HepG2 (cell line): ENCODE measurements around the gene PSMG3. TPM values are rescaled to one million over a fixed set of nuclear protein-coding genes. Genes with fewer than 3 reads are reported as not detected.

Experiments
- ATF1 ChIP-seq: IDR thresholded peaks from 2 replicates; pipeline ENCODE4 v1.6.1; 2016; ENCODE audit warnings: mild to moderate bottlenecking, control low read depth
- FOXJ3 ChIP-seq: sonication (generic); formaldehyde crosslinking; IDR thresholded peaks from 2 replicates; pipeline ENCODE4 v1.4.0; 2020; ENCODE audit warnings: missing genetic modification reagents, mild to moderate bottlenecking, borderline replicate concordance
- GTF2F1 ChIP-seq: fragments of 150-350 bp; IDR thresholded peaks from 2 replicates; pipeline ENCODE4 v1.6.1; 2014; ENCODE audit warnings: low read length
- HOMEZ ChIP-seq: IDR thresholded peaks from 2 replicates; pipeline ENCODE4 v1.6.1; 2016; ENCODE audit warnings: low read depth
- IRF1 ChIP-seq: sonication (generic); formaldehyde crosslinking; IDR thresholded peaks from 2 replicates; pipeline ENCODE4 v1.4.0; 2020; ENCODE audit warnings: low read depth, mild to moderate bottlenecking, missing genetic modification reagents
- MED8 ChIP-seq: sonication (generic); formaldehyde crosslinking; IDR thresholded peaks from 2 replicates; pipeline ENCODE4 v1.8.1; 2023; ENCODE audit warnings: mild to moderate bottlenecking, missing genetic modification reagents; ENCODE audit not compliant: insufficient replicate concordance
- THYN1 ChIP-seq: sonication (generic); formaldehyde crosslinking; IDR thresholded peaks from 2 replicates; pipeline ENCODE4 v1.8.1; 2023; ENCODE audit warnings: low read depth, mild to moderate bottlenecking, moderate library complexity, missing genetic modification reagents, borderline replicate concordance
- ZBTB34 ChIP-seq: sonication (generic); formaldehyde crosslinking; IDR thresholded peaks from 2 replicates; pipeline ENCODE4 v1.8.0; 2022; ENCODE audit warnings: mild to moderate bottlenecking, missing genetic modification reagents
- ZGPAT ChIP-seq: IDR thresholded peaks from 2 replicates; pipeline ENCODE4 v1.6.1; 2016; ENCODE audit warnings: mild to moderate bottlenecking
- ZNF142 ChIP-seq: sonication (generic); formaldehyde crosslinking; IDR thresholded peaks from 2 replicates; pipeline ENCODE4 v1.4.0; 2020; ENCODE audit warnings: missing genetic modification reagents
- ZNF496 ChIP-seq: sonication (generic); formaldehyde crosslinking; IDR thresholded peaks from 2 replicates; pipeline ENCODE4 v1.8.1; 2023; ENCODE audit warnings: mild to moderate bottlenecking, moderate library complexity, missing genetic modification reagents; ENCODE audit not compliant: insufficient replicate concordance
- ZNF605 ChIP-seq: sonication (generic); formaldehyde crosslinking; IDR thresholded peaks from 2 replicates; pipeline ENCODE4 v1.8.0; 2022; ENCODE audit warnings: mild to moderate bottlenecking, missing genetic modification reagents
- ZNF691 ChIP-seq: sonication (generic); formaldehyde crosslinking; IDR thresholded peaks from 2 replicates; pipeline ENCODE4 v1.4.0; 2020; ENCODE audit warnings: missing genetic modification reagents, low read depth, mild to moderate bottlenecking, borderline replicate concordance
- ZNF7 ChIP-seq: IDR thresholded peaks from 2 replicates; pipeline ENCODE4 v1.6.1; 2016; ENCODE audit warnings: missing biosample characterization, missing genetic modification reagents
- ZNF841 ChIP-seq: sonication (generic); formaldehyde crosslinking; IDR thresholded peaks from 2 replicates; pipeline ENCODE4 v1.8.1; 2023; ENCODE audit warnings: missing genetic modification reagents, borderline replicate concordance
- polyA plus RNA-seq, 8 experiments: library from polyadenylated mRNA; depleted of rRNA in 3 of 8; stranded (reverse) in 7 of 8; unstranded in 1 of 8; fragments of >200 nt; fragmentation: Illumina TruSeq in 4 of 8; extraction: Trizol in 4 of 8; gene quantifications; 2 replicates each; pipeline versions ENCODE4 v1.2.1 to v1.2.3, GENCODE V29; 2011 to 2016; ENCODE audit warnings: low read depth in 4 of 8, missing spikeins in 1 of 8, mixed read lengths in 1 of 8; ENCODE audit not compliant: insufficient read depth in 1 of 8
- total RNA-seq, 5 experiments: library from RNA; depleted of rRNA; stranded (reverse); fragments of >200 nt; fragmentation: Illumina TruSeq; extraction: Trizol; gene quantifications; 2 replicates each; pipeline ENCODE4 v1.2.3, GENCODE V29; 2016; ENCODE audit warnings: low read depth in 1 of 5

PSMG3 gene
- total and polyA plus RNA-seq, 2 of the 13 experiments (the other 11 are each of a cell fraction or from before 2014, with no cell fraction given), result 29.6 to 48.4 TPM

GRCh38 chr7:1555813-1556543 is 13.9 kb downstream of the PSMG3 start, which contains the start of gene TMEM184A (continued):
- TF ChIP-seq HOMEZ (CRISPR knock-in tag), result no peak
- TF ChIP-seq GTF2F1, result no peak
- TF ChIP-seq ZNF496, result no peak
- TF ChIP-seq ZNF605 (CRISPR knock-in tag), result peak; percentile 67; the same call in 1 of the 2 replicates
- peak; percentile 85; the same call in 1 of the 2 replicates for TF ChIP-seq ZNF142
- peak; percentile 88; the same call in 1 of the 2 replicates for TF ChIP-seq FOXJ3 (CRISPR knock-in tag)
- no peak for TF ChIP-seq THYN1 (CRISPR knock-in tag)
- no peak for TF ChIP-seq MED8 (CRISPR knock-in tag)
- no peak for TF ChIP-seq ZNF841
- no peak for TF ChIP-seq ZNF7 (CRISPR knock-in tag)
- TF ChIP-seq ZGPAT (CRISPR knock-in tag), result peak; percentile 81; the same call in 1 of the 2 replicates
- TF ChIP-seq ATF1, result no peak
- peak; percentile 86; the same call in 1 of the 2 replicates for TF ChIP-seq ZBTB34 (CRISPR knock-in tag)
- TF ChIP-seq ZNF691, result no peak
- peak; percentile 64; the same call in 1 of the 2 replicates for TF ChIP-seq IRF1 (CRISPR knock-in tag)
